OCI-LY1 (cell line): ENCODE measurements around the gene EVC2.

Experiments used
- H2AFZ ChIP-seq: fragments of 200-600 bp; sonication (generic), shearing (Covaris generic); 2 replicates; pipeline ENCODE4 v1.6.0; 2014; ENCODE audit warnings: antibody characterized with exemption, mild to moderate bottlenecking, low read length
- H3F3A ChIP-seq: fragments of 200-600 bp; sonication (generic), shearing (Covaris generic); 2 replicates; pipeline ENCODE4 v1.6.0; 2014; ENCODE audit warnings: mild to moderate bottlenecking, antibody characterized with exemption, low read length, moderate library complexity; ENCODE audit not compliant: insufficient read depth
- H3K27ac ChIP-seq: fragments of 200-600 bp; sonication (generic); 2 replicates; pipeline ENCODE4 v1.5.1; 2014; ENCODE audit warnings: low read length, mixed run types, mild to moderate bottlenecking, low read depth; ENCODE audit not compliant: poor library complexity, severe bottlenecking
- H3K27me3 ChIP-seq: fragments of 200-600 bp; sonication (generic); 2 replicates; pipeline ENCODE4 v1.6.0; 2014; ENCODE audit warnings: antibody characterized with exemption, mild to moderate bottlenecking, low read length, moderate library complexity; ENCODE audit not compliant: insufficient read depth
- H3K36me3 ChIP-seq: fragments of 200-600 bp; sonication (generic); 2 replicates; pipeline ENCODE4 v1.6.1; 2014; ENCODE audit warnings: mild to moderate bottlenecking, antibody characterized with exemption, low read length, moderate library complexity, mixed read lengths; ENCODE audit not compliant: insufficient read depth
- H3K4me1 ChIP-seq: fragments of 200-600 bp; sonication (generic); 2 replicates; pipeline ENCODE4 v1.5.1; 2014; ENCODE audit warnings: mild to moderate bottlenecking, low read length, moderate library complexity; ENCODE audit not compliant: insufficient read depth, severe bottlenecking
- H3K4me2 ChIP-seq: fragments of 200-600 bp; sonication (generic), shearing (Covaris generic); 2 replicates; pipeline ENCODE4 v1.6.1; 2014; ENCODE audit warnings: low read length
- H3K4me3 ChIP-seq: fragments of 200-600 bp; sonication (generic); 2 replicates; pipeline ENCODE4 v1.5.1; 2014; ENCODE audit warnings: low read length, low read depth, mild to moderate bottlenecking, mixed read lengths; ENCODE audit not compliant: poor library complexity, severe bottlenecking
- H3K79me2 ChIP-seq: fragments of 200-600 bp; shearing (Covaris generic); 2 replicates; pipeline ENCODE4 v1.6.1; 2016; ENCODE audit warnings: mixed run types, low read length, mixed read lengths; ENCODE audit not compliant: insufficient read depth
- H3K9ac ChIP-seq: fragments of 200-600 bp; sonication (generic), shearing (Covaris generic); 2 replicates; pipeline ENCODE4 v1.6.1; 2014; ENCODE audit warnings: mild to moderate bottlenecking, low read length, mixed read lengths
- H3K9me2 ChIP-seq: fragments of 200-600 bp; sonication (generic), shearing (Covaris generic); 2 replicates; pipeline ENCODE4 v1.6.1; 2014; ENCODE audit warnings: low read depth, mild to moderate bottlenecking, low read length, mixed read lengths
- H3K9me3 ChIP-seq: fragments of 200-600 bp; shearing (Covaris generic); 2 replicates; pipeline ENCODE4 v1.6.1; 2014; ENCODE audit warnings: low read length, mixed read lengths
- H4K20me1 ChIP-seq: fragments of 200-600 bp; sonication (generic), shearing (Covaris generic); 2 replicates; pipeline ENCODE4 v1.6.0; 2016; ENCODE audit warnings: mild to moderate bottlenecking, low read length; ENCODE audit not compliant: insufficient read depth
- EZH2 ChIP-seq: fragments of 200-600 bp; sonication (generic), shearing (Covaris generic); IDR thresholded peaks from 2 replicates; pipeline ENCODE4 v1.8.0; 2017; ENCODE audit warnings: borderline replicate concordance, mixed run types, mild to moderate bottlenecking, antibody characterized with exemption, low read length, moderate library complexity, mixed read lengths
- TF ChIP-seq, protein P1 (sequence below): fragments of 200-600 bp; sonication (generic), shearing (Covaris generic); IDR thresholded peaks from 2 replicates; pipeline ENCODE4 v1.5.1; 2017; ENCODE audit warnings: mild to moderate bottlenecking, antibody characterized with exemption, low read length, moderate library complexity, mixed read lengths

Gene EVC2

GRCh38 chr4:5757091-5757490 is 48.7 kb upstream of the EVC2 start:
- no peaks in the 10 kb centered on the region for H3K9me2 ChIP-seq
- no peak overlapping the region for H2AFZ ChIP-seq
- no peaks in the 10 kb centered on the region for H3K4me1 ChIP-seq
- no peaks in the 10 kb centered on the region for H3K9me3 ChIP-seq
- no peak overlapping the region for H3K27ac ChIP-seq
- no peaks in the 10 kb centered on the region for H3K36me3 ChIP-seq
- no peaks in the 10 kb centered on the region for H3K27me3 ChIP-seq
- H3K79me2 ChIP-seq, result no peaks in the 10 kb centered on the region
- no peak overlapping the region for H3K4me2 ChIP-seq
- H3F3A ChIP-seq, result no peaks in the 10 kb centered on the region
- no peak overlapping the region for H3K4me3 ChIP-seq
- H3K9ac ChIP-seq, result no peak overlapping the region
- no peak for TF ChIP-seq EZH2
- TF ChIP-seq, protein P1, sequence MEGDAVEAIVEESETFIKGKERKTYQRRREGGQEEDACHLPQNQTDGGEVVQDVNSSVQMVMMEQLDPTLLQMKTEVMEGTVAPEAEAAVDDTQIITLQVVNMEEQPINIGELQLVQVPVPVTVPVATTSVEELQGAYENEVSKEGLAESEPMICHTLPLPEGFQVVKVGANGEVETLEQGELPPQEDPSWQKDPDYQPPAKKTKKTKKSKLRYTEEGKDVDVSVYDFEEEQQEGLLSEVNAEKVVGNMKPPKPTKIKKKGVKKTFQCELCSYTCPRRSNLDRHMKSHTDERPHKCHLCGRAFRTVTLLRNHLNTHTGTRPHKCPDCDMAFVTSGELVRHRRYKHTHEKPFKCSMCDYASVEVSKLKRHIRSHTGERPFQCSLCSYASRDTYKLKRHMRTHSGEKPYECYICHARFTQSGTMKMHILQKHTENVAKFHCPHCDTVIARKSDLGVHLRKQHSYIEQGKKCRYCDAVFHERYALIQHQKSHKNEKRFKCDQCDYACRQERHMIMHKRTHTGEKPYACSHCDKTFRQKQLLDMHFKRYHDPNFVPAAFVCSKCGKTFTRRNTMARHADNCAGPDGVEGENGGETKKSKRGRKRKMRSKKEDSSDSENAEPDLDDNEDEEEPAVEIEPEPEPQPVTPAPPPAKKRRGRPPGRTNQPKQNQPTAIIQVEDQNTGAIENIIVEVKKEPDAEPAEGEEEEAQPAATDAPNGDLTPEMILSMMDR, result no peak
- H4K20me1 ChIP-seq, result no peaks in the 10 kb centered on the region

DNA sequence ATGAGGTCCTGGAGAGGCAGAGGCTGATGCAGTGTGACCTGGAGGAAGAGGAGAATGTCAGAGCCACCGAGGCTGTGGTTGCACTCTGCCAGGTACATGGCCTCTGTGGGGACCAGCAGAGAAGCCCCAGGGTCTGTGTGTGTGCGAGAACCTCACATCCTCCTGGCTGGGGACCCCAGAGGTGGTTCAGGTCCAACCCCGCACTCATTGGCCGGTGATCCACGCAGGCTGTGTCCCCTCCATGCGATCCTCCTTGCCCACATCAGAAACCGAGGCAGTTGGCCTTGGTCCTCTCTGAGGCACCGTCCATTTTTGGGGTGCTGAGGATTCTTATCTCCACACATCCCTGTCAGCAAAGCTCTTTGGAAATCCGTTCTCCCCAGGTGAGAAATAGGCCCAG is 47.9 kb upstream of the EVC2 start:
- Histone ChIP-seq H2AFZ (no peak overlapping the region), H3F3A (no peaks in the 10 kb centered on the region), H3K9me2 (no peaks in the 10 kb centered on the region), H3K9me3 (no peaks in the 10 kb centered on the region), H3K4me1 (no peaks in the 10 kb centered on the region), H3K79me2 (no peaks in the 10 kb centered on the region), H3K4me3 (no peak overlapping the region), H3K4me2 (no peak overlapping the region), H3K9ac (no peak overlapping the region), H3K27me3 (no peaks in the 10 kb centered on the region), H3K27ac (no peak overlapping the region), H4K20me1 (no peaks in the 10 kb centered on the region), H3K36me3 (no peaks in the 10 kb centered on the region)
- no peak for TF ChIP-seq EZH2
- TF ChIP-seq, protein P1, result no peak

GRCh38 chr4:5755679-5756078 is 47.3 kb upstream of the EVC2 start:
- no peaks in the 10 kb centered on the region for H3K27me3 ChIP-seq
- no peaks in the 10 kb centered on the region for H3K36me3 ChIP-seq
- no peaks in the 10 kb centered on the region for H3K9me3 ChIP-seq
- TF ChIP-seq, protein P1, result no peak
- no peak for TF ChIP-seq EZH2
- H4K20me1 ChIP-seq, result no peaks in the 10 kb centered on the region
- H2AFZ ChIP-seq, result no peak overlapping the region
- H3K4me1 ChIP-seq, result no peaks in the 10 kb centered on the region
- H3K27ac ChIP-seq, result no peak overlapping the region
- H3F3A ChIP-seq, result no peaks in the 10 kb centered on the region
- no peak overlapping the region for H3K4me3 ChIP-seq
- H3K4me2 ChIP-seq, result no peak overlapping the region
- no peak overlapping the region for H3K9ac ChIP-seq
- H3K79me2 ChIP-seq, result no peaks in the 10 kb centered on the region
- H3K9me2 ChIP-seq, result no peaks in the 10 kb centered on the region
